ENCODE data around the gene INSIG1. TPM values are rescaled to one million over a fixed set of nuclear protein-coding genes. Genes with fewer than 3 reads are reported as not detected.

INSIG1 gene
- total RNA-seq, 1 experiment from 2014 or later: 92.6 TPM

GRCh38 chr7:155343150-155343549, 45.5 kb downstream of the INSIG1 start:
- no peak for TF ChIP-seq TCF7L2 (IDR thresholded peaks at IDR 0.05; ENCODE audit: low read depth, low read length)
- TF ChIP-seq REST (IDR thresholded peaks at IDR 0.05; ENCODE audit: insufficient read depth in 1 of 2, low read depth in 2 of 2, low read length in 1 of 2): no peak
- TF ChIP-seq SIN3A (IDR thresholded peaks at IDR 0.05; ENCODE audit: borderline replicate concordance, insufficient read depth, low read depth, low read length): no peak
- TF ChIP-seq POLR2AphosphoS5 (IDR thresholded peaks at IDR 0.05; ENCODE audit: low read depth, low read length): no peak
- TF ChIP-seq, protein P1, sequence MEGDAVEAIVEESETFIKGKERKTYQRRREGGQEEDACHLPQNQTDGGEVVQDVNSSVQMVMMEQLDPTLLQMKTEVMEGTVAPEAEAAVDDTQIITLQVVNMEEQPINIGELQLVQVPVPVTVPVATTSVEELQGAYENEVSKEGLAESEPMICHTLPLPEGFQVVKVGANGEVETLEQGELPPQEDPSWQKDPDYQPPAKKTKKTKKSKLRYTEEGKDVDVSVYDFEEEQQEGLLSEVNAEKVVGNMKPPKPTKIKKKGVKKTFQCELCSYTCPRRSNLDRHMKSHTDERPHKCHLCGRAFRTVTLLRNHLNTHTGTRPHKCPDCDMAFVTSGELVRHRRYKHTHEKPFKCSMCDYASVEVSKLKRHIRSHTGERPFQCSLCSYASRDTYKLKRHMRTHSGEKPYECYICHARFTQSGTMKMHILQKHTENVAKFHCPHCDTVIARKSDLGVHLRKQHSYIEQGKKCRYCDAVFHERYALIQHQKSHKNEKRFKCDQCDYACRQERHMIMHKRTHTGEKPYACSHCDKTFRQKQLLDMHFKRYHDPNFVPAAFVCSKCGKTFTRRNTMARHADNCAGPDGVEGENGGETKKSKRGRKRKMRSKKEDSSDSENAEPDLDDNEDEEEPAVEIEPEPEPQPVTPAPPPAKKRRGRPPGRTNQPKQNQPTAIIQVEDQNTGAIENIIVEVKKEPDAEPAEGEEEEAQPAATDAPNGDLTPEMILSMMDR (IDR thresholded peaks at IDR 0.05): no peak
- Histone ChIP-seq H3K27ac (ENCODE audit: low read length) (no peak overlapping the region), H3K36me3 (ENCODE audit: control insufficient read depth, insufficient read depth, low read length) (no peaks in the 10 kb centered on the region), H3K4me3 (ENCODE audit: low read depth in 2 of 2, low read length in 2 of 2) (no peak overlapping the region), H3K9me3 (ENCODE audit: control insufficient read depth, insufficient read depth, low read depth, low read length) (no peaks in the 10 kb centered on the region), H3K27me3 (ENCODE audit: control insufficient read depth, insufficient read depth, low read length) (no peaks in the 10 kb centered on the region), H3K4me1 (ENCODE audit: control insufficient read depth, insufficient read depth, low read length) (peaks cover 6% of the 10 kb centered on the region; the same call in 1 of the 2 replicates)
- no TSS peak for BruUV-seq (replicated peaks)
- CTCF ChIA-PET: interaction anchor here (0.7 kb wide), 1 partner anchor 415 kb away, joined by 3 read pairs; no protein-coding TSS in a partner anchor
- ATAC-seq (no peak), DNase-seq (ENCODE audit: low read depth, low spot score) (no peak)
- in situ Hi-C loops (cut with HindIII; ENCODE audit: low pct_unique_long_range_greater_than_20kb, low sequenced_read_pairs) (no loop called here), intact Hi-C loops (cut with micrococcal nuclease; ENCODE audit: unreplicated experiment) (loop anchor here (5.0 kb wide), 1 partner anchor 416 kb away; no protein-coding TSS in a partner anchor)
- POLR2A ChIA-PET: no interaction called here

- no TSS peak for BruUV-seq (replicated peaks)
- Histone ChIP-seq H3K4me1 (ENCODE audit: control insufficient read depth, insufficient read depth, low read length) (peaks cover 6% of the 10 kb centered on the region; the same call in 1 of the 2 replicates), H3K9me3 (ENCODE audit: control insufficient read depth, insufficient read depth, low read depth, low read length) (no peaks in the 10 kb centered on the region), H3K27me3 (ENCODE audit: control insufficient read depth, insufficient read depth, low read length) (no peaks in the 10 kb centered on the region), H3K4me3 (ENCODE audit: low read depth in 2 of 2, low read length in 2 of 2) (no peak overlapping the region), H3K27ac (ENCODE audit: low read length) (no peak overlapping the region), H3K36me3 (ENCODE audit: control insufficient read depth, insufficient read depth, low read length) (no peaks in the 10 kb centered on the region)
- intact Hi-C loops (cut with micrococcal nuclease; ENCODE audit: unreplicated experiment) (loop anchor here (2.0 to 5.0 kb wide), 2 partner anchors 153 to 416 kb away; no protein-coding TSS in a partner anchor), in situ Hi-C loops (cut with HindIII; ENCODE audit: low pct_unique_long_range_greater_than_20kb, low sequenced_read_pairs) (no loop called here)
- POLR2A ChIA-PET: no interaction called here
- DNase-seq (ENCODE audit: low read depth, low spot score) (no peak), ATAC-seq (no peak)
- TF ChIP-seq REST (IDR thresholded peaks at IDR 0.05; ENCODE audit: insufficient read depth in 1 of 2, low read depth in 2 of 2, low read length in 1 of 2) (no peak), TCF7L2 (IDR thresholded peaks at IDR 0.05; ENCODE audit: low read depth, low read length) (no peak), SIN3A (IDR thresholded peaks at IDR 0.05; ENCODE audit: borderline replicate concordance, insufficient read depth, low read depth, low read length) (no peak)
- CTCF ChIA-PET: no interaction called here
These were observed 46.0 kb downstream of the INSIG1 start for GRCh38 chr7:155343661-155344121.
